Cardiac muscle cell (in vitro differentiated cells and primary cell): ENCODE measurements around the gene ASH1L. TPM values are rescaled to one million over a fixed set of nuclear protein-coding genes. Genes with fewer than 3 reads are reported as not detected.
A peak's percentile ranks its signal among the peaks of the same experiment; 100 is the strongest.
"Not testable (repeated sequence)": the region's sequence is repeated elsewhere in the genome, so short reads cannot be mapped to it uniquely, and the experiment has no call there.

Experiments used
- DNase-seq, 2 donors: peaks; one replicate each; pipeline versions ENCODE4 v3.0.0 to v3.0.0-alpha.2; 2010 to 2017; ENCODE audit warnings: low read depth in 1 of 2, low spot score in 1 of 2
- H3K27ac ChIP-seq: fragments of 200-600 bp; sonication (generic); 2 replicates; pipeline ENCODE4 v1.5.1; 2016
- H3K27me3 ChIP-seq: fragments of 200-600 bp; sonication (generic); 2 replicates; pipeline ENCODE4 v1.6.0; 2016; ENCODE audit warnings: control low read depth
- H3K36me3 ChIP-seq: fragments of 200-600 bp; sonication (generic); 2 replicates; pipeline ENCODE4 v1.5.1; 2016; ENCODE audit warnings: control low read depth
- H3K4me1 ChIP-seq: fragments of 200-600 bp; sonication (generic); 2 replicates; pipeline ENCODE4 v1.8.1; 2017; ENCODE audit warnings: low read depth, mild to moderate bottlenecking, mixed run types
- H3K4me3 ChIP-seq: fragments of 200-600 bp; sonication (generic); 2 replicates; pipeline ENCODE4 v1.5.1; 2016; ENCODE audit warnings: mild to moderate bottlenecking
- H3K9me3 ChIP-seq: fragments of 200-600 bp; sonication (generic); 2 replicates; pipeline ENCODE4 v1.5.1; 2017; ENCODE audit warnings: low read depth, mild to moderate bottlenecking, control low read depth
- CTCF ChIP-seq: IDR thresholded peaks from 2 replicates; pipeline ENCODE4 v1.5.1; 2012; ENCODE audit warnings: low read depth, mild to moderate bottlenecking, low read length
- polyA plus RNA-seq: library from polyadenylated mRNA; unstranded; fragments of >200 nt; fragmentation: Nextera tagmentation; extraction: Ambion mirVana; gene quantifications from 2 replicates; pipeline ENCODE4 v1.2.1, GENCODE V29; 2016
- total RNA-seq: library from RNA; depleted of rRNA; stranded (reverse); fragments of >200 nt; gene quantifications from 2 replicates; pipeline ENCODE4 v1.2.3, GENCODE V29; 2016

ASH1L gene
- total and polyA plus RNA-seq, 2 experiments from 2014 or later = 25.9 to 31.2 TPM

GRCh38 chr1:155574077-155574476 is 11.5 kb upstream of the ASH1L start:
- no peak overlapping the region for H3K27ac ChIP-seq

GRCh38 chr1:155570593-155570990 is 8.0 kb upstream of the ASH1L start:
- DNase-seq = peak in 1 of 2 donors; percentile 15
- H3K27me3 ChIP-seq = no peaks in the 10 kb centered on the region
- no peak for TF ChIP-seq CTCF
- peak overlapping the region; percentile 39 for H3K27ac ChIP-seq
- no peak overlapping the region for H3K4me3 ChIP-seq
- H3K36me3 ChIP-seq = no peaks in the 10 kb centered on the region
- peaks cover 9% of the 10 kb centered on the region for H3K4me1 ChIP-seq
- no peaks in the 10 kb centered on the region for H3K9me3 ChIP-seq

More at GRCh38 chr1:155574077-155574476, 11.5 kb upstream of the ASH1L start:
- Histone ChIP-seq H3K9me3 (no peaks in the 10 kb centered on the region), H3K4me3 (no peak overlapping the region), H3K36me3 (no peaks in the 10 kb centered on the region), H3K27me3 (no peaks in the 10 kb centered on the region), H3K4me1 (peaks cover 9% of the 10 kb centered on the region)
- no peak for TF ChIP-seq CTCF
- no peak for DNase-seq

DNA sequence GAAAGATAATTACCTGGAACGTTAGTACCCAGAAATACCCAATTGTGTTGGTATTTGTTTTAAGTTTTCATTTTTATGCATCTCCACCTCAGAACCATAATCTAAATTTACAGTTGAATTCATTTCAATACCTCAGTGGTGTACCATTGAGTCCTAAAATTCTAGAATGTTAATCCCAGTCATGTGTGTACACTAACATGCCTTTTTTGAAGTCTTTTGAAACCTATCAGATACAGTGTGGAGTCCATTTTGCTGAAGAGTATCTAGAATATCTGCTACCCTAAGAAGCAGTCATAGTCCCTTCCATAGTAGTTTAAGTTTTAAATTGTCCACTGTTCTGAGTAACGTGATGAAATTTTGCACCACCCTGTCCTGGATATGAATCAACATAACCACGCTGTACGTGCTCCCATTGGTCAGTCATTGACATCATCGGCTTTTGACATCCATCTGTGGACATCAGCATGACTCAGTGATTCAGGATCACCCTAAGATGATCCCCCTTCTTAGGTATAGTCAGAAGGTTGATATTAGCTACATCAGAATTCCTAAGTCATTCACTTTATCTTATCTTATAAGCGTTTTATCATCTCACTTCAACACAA is 7.5 kb upstream of the ASH1L start:
- Histone ChIP-seq H3K27ac (peak overlapping the region; percentile 39), H3K9me3 (no peaks in the 10 kb centered on the region), H3K36me3 (no peaks in the 10 kb centered on the region), H3K27me3 (no peaks in the 10 kb centered on the region), H3K4me1 (peaks cover 9% of the 10 kb centered on the region), H3K4me3 (no peak overlapping the region)
- DNase-seq = peak in 1 of 2 donors; percentile 73
- no peak for TF ChIP-seq CTCF

GRCh38 chr1:155563377-155564022 is 897 bp upstream of the ASH1L start:
- H3K36me3 ChIP-seq, H3K27me3 ChIP-seq, H3K9me3 ChIP-seq: not testable (repeated sequence)
- DNase-seq = peak in 1 of 2 donors; percentile 15
- Histone ChIP-seq H3K4me3 (peak overlapping the region; percentile 100), H3K4me1 (peaks cover 15% of the 10 kb centered on the region), H3K27ac (peak overlapping the region; percentile 100)

GRCh38 chr1:155561779-155562580 is 623 bp downstream of the ASH1L start:
- Histone ChIP-seq H3K4me3 (peak overlapping the region; percentile 100), H3K4me1 (peaks cover 15% of the 10 kb centered on the region)

GRCh38 chr1:155555915-155556314 is 6.7 kb downstream of the ASH1L start:
- no peaks in the 10 kb centered on the region for H3K36me3 ChIP-seq
- no peak for DNase-seq
- H3K4me3 ChIP-seq = no peak overlapping the region
- no peaks in the 10 kb centered on the region for H3K9me3 ChIP-seq
- H3K27ac ChIP-seq = no peak overlapping the region
- peaks cover 8% of the 10 kb centered on the region for H3K4me1 ChIP-seq
- no peaks in the 10 kb centered on the region for H3K27me3 ChIP-seq
- TF ChIP-seq CTCF = no peak

More at GRCh38 chr1:155561779-155562580, 623 bp downstream of the ASH1L start:
- DNase-seq = peak in 1 of 2 donors; percentile 75
- H3K36me3 ChIP-seq, H3K27me3 ChIP-seq, H3K9me3 ChIP-seq: not testable (repeated sequence)
- peak overlapping the region; percentile 100 for H3K27ac ChIP-seq
